CD8-positive, alpha-beta memory T cell (primary cell): ENCODE measurements around the gene FAM3D. TPM values are rescaled to one million over a fixed set of nuclear protein-coding genes. Genes with fewer than 3 reads are reported as not detected.

Source experiments
- CTCF ChIA-PET: fragments of 350-600 bp; sonication (Branson Sonifier 250); formaldehyde crosslinking; loops from one replicate; lab custom pipeline; 2021; ENCODE audit warnings: antibody characterized with exemption; lab: Charles Lee
- POLR2A ChIA-PET: fragments of 350-600 bp; sonication (Branson Sonifier 250); formaldehyde crosslinking; loops from one replicate; lab custom pipeline; 2021; ENCODE audit warnings: antibody characterized with exemption; lab: Charles Lee
- DNase-seq, 5 donors: peaks; one replicate each; pipeline versions ENCODE4 v3.0.0 to v3.0.0-alpha.2; 2020 to 2022; ENCODE audit warnings: mixed read lengths in 1 of 5
- H3K27ac ChIP-seq: one replicate; pipeline ENCODE4 v1.7.0; 2013; ENCODE audit warnings: low read depth, mild to moderate bottlenecking, low read length, moderate library complexity
- H3K27me3 ChIP-seq: 2 replicates; pipeline ENCODE4 v1.7.0; 2013; ENCODE audit warnings: low read length, mild to moderate bottlenecking; ENCODE audit not compliant: insufficient read depth, poor library complexity, severe bottlenecking
- H3K36me3 ChIP-seq: 2 replicates; pipeline ENCODE4 v1.7.0; 2013; ENCODE audit warnings: mild to moderate bottlenecking, low read length, moderate library complexity; ENCODE audit not compliant: insufficient read depth
- H3K4me1 ChIP-seq: 2 replicates; pipeline ENCODE4 v1.7.0; 2013; ENCODE audit warnings: mild to moderate bottlenecking, low read length, moderate library complexity; ENCODE audit not compliant: insufficient read depth
- H3K4me3 ChIP-seq: 2 replicates; pipeline ENCODE4 v1.7.0; 2013; ENCODE audit warnings: mild to moderate bottlenecking, low read length
- H3K9me3 ChIP-seq: 2 replicates; pipeline ENCODE4 v1.7.0; 2013; ENCODE audit warnings: mild to moderate bottlenecking, low read length
- H3K27ac Mint-ChIP-seq, 8 donors: one replicate each; pipeline ENCODE4 v1.8.0; 2020 to 2021; ENCODE audit warnings: mixed read lengths in 8 of 8, mild to moderate bottlenecking in 6 of 8, inconsistent platforms in 3 of 8, moderate library complexity in 3 of 8
- H3K27me3 Mint-ChIP-seq, 2 donors: one replicate each; pipeline ENCODE4 v1.8.0; 2020 to 2021; ENCODE audit warnings: mixed read lengths in 2 of 2, mild to moderate bottlenecking in 1 of 2, moderate library complexity in 1 of 2
- H3K36me3 Mint-ChIP-seq, 3 donors: one replicate each; pipeline ENCODE4 v1.8.0; 2020 to 2021; ENCODE audit warnings: mixed read lengths in 3 of 3, inconsistent platforms in 1 of 3, mild to moderate bottlenecking in 1 of 3
- H3K4me1 Mint-ChIP-seq, 3 donors: one replicate each; pipeline ENCODE4 v1.8.0; 2020 to 2021; ENCODE audit warnings: mixed read lengths in 3 of 3, inconsistent platforms in 1 of 3, mild to moderate bottlenecking in 1 of 3
- H3K4me3 Mint-ChIP-seq, 7 donors: one replicate each; pipeline ENCODE4 v1.8.0; 2020 to 2021; ENCODE audit warnings: mixed read lengths in 7 of 7, mild to moderate bottlenecking in 6 of 7, moderate library complexity in 4 of 7, inconsistent platforms in 2 of 7
- H3K9me3 Mint-ChIP-seq, 5 donors: one replicate each; pipeline ENCODE4 v1.8.0; 2020 to 2022; ENCODE audit warnings: mixed read lengths in 5 of 5, mild to moderate bottlenecking in 3 of 5, moderate library complexity in 2 of 5, inconsistent platforms in 1 of 5
- polyA plus RNA-seq: library from polyadenylated mRNA; unstranded; fragments of 300-500 nt; fragmentation: Illumina TruSeq; gene quantifications from one replicate; pipeline ENCODE4 v1.2.3, GENCODE V29; 2021
- total RNA-seq, 2 experiments: library from RNA; stranded (reverse); gene quantifications; one replicate each; pipeline ENCODE4 v1.2.3, GENCODE V29; 2021

The FAM3D gene
- total and polyA plus RNA-seq, 3 experiments from 2014 or later = not detected

DNA sequence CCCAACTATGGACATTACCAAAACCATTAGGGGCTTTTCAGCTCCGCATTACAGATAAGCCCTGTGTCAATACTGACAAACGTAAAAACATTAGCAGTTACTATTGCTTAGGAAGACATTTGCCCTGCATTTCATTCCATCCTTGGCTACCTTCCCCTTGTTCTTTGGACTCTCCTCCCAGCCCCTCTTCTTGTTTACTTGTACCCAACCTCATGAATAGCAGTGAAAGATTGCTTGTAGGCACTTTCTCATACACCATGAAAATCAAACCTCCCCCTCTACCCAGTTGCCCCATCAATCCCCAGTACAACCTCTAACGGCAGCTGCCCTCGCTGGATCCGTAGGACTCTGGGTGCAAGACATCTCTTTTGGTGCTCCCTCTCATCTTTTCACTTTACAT, 72.5 kb downstream of the FAM3D start:
- Mint-ChIP-seq H3K36me3 (no peaks in the 10 kb centered on the region), H3K4me1 (no peaks in the 10 kb centered on the region), H3K9me3 (no peaks in the 10 kb centered on the region), H3K27ac (no peak overlapping the region), H3K4me3 (no peak overlapping the region), H3K27me3 (no peaks in the 10 kb centered on the region)
- H3K27me3 ChIP-seq = no peaks in the 10 kb centered on the region
- no peaks in the 10 kb centered on the region for H3K36me3 ChIP-seq
- no peaks in the 10 kb centered on the region for H3K4me1 ChIP-seq
- no peak for DNase-seq
- ChIA-PET CTCF (no interaction called here), POLR2A (no interaction called here)
- H3K9me3 ChIP-seq = no peaks in the 10 kb centered on the region
- no peak overlapping the region for H3K27ac ChIP-seq
- H3K4me3 ChIP-seq = no peak overlapping the region

DNA sequence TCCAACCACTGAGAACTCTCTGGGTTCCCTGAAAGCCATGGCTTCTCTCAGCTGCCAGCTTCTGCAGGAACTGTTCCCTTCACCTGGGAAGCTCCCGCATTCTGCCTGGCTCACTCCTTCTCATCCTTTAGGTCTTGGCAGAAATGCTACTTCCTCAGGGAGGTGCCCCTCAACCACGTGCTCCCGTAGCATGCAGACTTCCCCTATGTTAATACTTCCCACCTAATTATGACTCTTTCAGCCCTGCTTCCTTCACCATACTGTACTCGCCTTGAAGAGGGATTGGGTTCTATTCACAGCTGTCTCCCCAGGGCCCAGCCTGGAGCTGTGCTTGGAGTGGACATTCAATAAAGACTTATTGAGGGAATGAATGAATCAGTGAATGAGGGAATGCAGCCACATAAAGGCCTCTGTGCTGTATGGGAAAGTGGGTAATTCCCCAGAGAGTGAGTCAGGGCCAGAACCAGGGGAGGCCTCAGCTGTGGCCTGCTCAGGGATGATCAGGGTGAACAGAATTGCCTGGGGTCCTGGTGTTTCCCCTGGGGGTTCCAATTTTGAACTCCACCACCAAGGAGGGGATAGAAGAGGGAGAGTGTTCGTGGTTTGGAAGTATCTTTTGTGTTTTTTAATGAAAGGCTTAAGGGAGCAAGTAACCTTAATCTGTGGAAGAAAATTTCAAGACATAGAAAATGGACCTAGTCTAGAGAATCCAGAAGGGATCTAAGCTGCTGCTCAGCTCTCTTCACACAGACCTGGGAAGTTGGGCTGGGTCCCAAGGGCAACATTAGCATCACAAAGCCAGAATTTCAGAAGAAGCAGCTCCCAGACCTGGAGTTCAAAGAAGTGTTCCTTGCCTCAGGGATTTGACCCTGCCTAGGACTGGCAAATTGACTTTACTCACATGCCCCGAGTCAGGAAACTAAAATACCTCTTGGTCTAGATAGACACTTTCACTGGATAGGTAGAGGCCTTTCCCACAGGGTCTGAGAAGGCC, 74.8 kb downstream of the FAM3D start:
- Histone ChIP-seq H3K36me3 (no peaks in the 10 kb centered on the region), H3K4me1 (no peaks in the 10 kb centered on the region), H3K27me3 (peaks cover 3% of the 10 kb centered on the region), H3K4me3 (no peak overlapping the region), H3K9me3 (no peaks in the 10 kb centered on the region), H3K27ac (no peak overlapping the region)
- Mint-ChIP-seq H3K27me3 (peaks cover 18 to 19% of the 10 kb centered on the region in 2 donors), H3K27ac (no peak overlapping the region), H3K4me1 (no peaks in the 10 kb centered on the region), H3K4me3 (no peak overlapping the region), H3K9me3 (peaks cover 0 to 5% (median 0%) of the 10 kb centered on the region in 5 donors), H3K36me3 (no peaks in the 10 kb centered on the region)
- CTCF ChIA-PET = interaction anchor here (1.7 kb wide), 1 partner anchor 23 kb away, joined by 3 read pairs; no protein-coding TSS in a partner anchor
- DNase-seq = no peak
- POLR2A ChIA-PET = no interaction called here

- DNase-seq = no peak
- Histone ChIP-seq H3K27me3 (peaks cover 18% of the 10 kb centered on the region), H3K27ac (no peak overlapping the region), H3K4me3 (no peak overlapping the region), H3K9me3 (no peaks in the 10 kb centered on the region), H3K4me1 (no peaks in the 10 kb centered on the region), H3K36me3 (no peaks in the 10 kb centered on the region)
- peaks cover 18 to 24% (median 22%) of the 10 kb centered on the region in 3 donors for H3K4me1 Mint-ChIP-seq
- ChIA-PET CTCF (no interaction called here), POLR2A (no interaction called here)
- peaks cover 0 to 5% (median 0%) of the 10 kb centered on the region in 3 donors for H3K36me3 Mint-ChIP-seq
- no peak overlapping the region for H3K27ac Mint-ChIP-seq
- peaks cover 42 to 43% of the 10 kb centered on the region in 2 donors for H3K27me3 Mint-ChIP-seq
- H3K4me3 Mint-ChIP-seq = no peak overlapping the region
- peaks cover 0 to 5% (median 0%) of the 10 kb centered on the region in 5 donors for H3K9me3 Mint-ChIP-seq
These were observed 78.5 kb downstream of the FAM3D start for GRCh38 chr3:58588030-58588614.

GRCh38 chr3:58586776-58587192, 79.8 kb downstream of the FAM3D start:
- POLR2A ChIA-PET = no interaction called here

GRCh38 chr3:58585994-58586393, 80.6 kb downstream of the FAM3D start:
- no peaks in the 10 kb centered on the region for H3K36me3 ChIP-seq
- CTCF ChIA-PET = interaction anchor here (1.8 kb wide), 1 partner anchor 12 kb away, joined by 10 read pairs; no protein-coding TSS in a partner anchor
- H3K36me3 Mint-ChIP-seq = peaks cover 0 to 5% (median 3%) of the 10 kb centered on the region in 3 donors

More at GRCh38 chr3:58586776-58587192, 79.8 kb downstream of the FAM3D start:
- Mint-ChIP-seq H3K4me3 (peak overlapping the region in 1 of 7 donors; percentile 95), H3K4me1 (peaks cover 18 to 24% (median 22%) of the 10 kb centered on the region in 3 donors), H3K9me3 (peaks cover 0 to 5% (median 0%) of the 10 kb centered on the region in 5 donors), H3K27ac (no peak overlapping the region), H3K27me3 (peaks cover 48 to 49% of the 10 kb centered on the region in 2 donors), H3K36me3 (peaks cover 0 to 5% (median 0%) of the 10 kb centered on the region in 3 donors)
- Histone ChIP-seq H3K27me3 (peaks cover 18% of the 10 kb centered on the region), H3K4me3 (no peak overlapping the region), H3K9me3 (no peaks in the 10 kb centered on the region), H3K4me1 (no peaks in the 10 kb centered on the region), H3K36me3 (no peaks in the 10 kb centered on the region), H3K27ac (no peak overlapping the region)
- DNase-seq = no peak
- CTCF ChIA-PET = no interaction called here

DNA sequence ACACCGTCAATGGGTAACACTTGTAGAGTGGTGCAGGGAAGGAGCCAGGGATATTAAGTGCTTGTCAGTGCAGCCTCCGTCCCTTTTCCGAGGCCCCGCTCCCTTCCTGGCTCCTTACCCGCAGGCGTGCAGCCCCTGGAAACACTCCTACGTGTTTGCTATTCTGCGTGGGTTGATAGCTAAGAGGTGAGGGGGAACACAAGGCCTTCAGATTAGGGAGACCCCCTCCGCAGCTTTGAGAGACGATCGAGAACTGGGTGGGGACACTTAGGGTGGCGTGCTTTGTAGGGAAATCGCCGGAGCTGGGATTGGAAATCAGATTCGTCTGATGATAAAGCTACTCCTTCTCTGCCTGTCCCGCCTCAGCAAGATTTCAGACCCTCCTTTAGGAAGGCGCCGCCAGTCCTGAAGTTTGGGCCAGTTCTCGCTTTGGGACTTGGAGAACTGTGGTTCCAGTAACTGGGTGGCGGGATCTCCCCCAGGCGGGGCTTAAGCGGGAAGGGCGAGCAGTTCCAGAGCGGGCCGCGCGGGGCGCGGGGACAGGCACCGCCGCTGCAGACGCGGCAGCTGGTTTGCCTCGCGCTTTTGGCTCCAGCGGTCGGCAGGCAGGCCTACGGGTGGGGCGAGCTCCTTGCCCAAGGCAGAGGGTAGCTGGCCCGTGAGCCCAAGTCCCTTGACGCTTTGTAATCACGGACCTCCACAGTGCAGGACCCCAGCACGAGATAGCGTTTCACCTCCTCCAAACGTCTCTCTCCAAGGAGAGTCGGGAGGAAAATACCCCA, 81.4 kb downstream of the FAM3D start:
- DNase-seq = peak in 4 of 5 donors; percentile 13 to 54 (median 23)
- Histone ChIP-seq H3K36me3 (no peaks in the 10 kb centered on the region), H3K27me3 (peaks cover 18% of the 10 kb centered on the region), H3K4me1 (no peaks in the 10 kb centered on the region), H3K4me3 (peak overlapping the region; percentile 74), H3K27ac (no peak overlapping the region), H3K9me3 (no peaks in the 10 kb centered on the region)
- ChIA-PET POLR2A (no interaction called here), CTCF (interaction anchor here (0.7 to 1.8 kb wide), 2 partner anchors 11 to 16 kb away, joined by 3 to 10 read pairs; no protein-coding TSS in a partner anchor)
- Mint-ChIP-seq H3K9me3 (peaks cover 0 to 5% (median 0%) of the 10 kb centered on the region in 5 donors), H3K27ac (peak overlapping the region in 5 of 8 donors; percentile 13 to 68 (median 36)), H3K27me3 (peaks cover 49 to 53% of the 10 kb centered on the region in 2 donors), H3K36me3 (peaks cover 0 to 5% (median 3%) of the 10 kb centered on the region in 3 donors), H3K4me3 (peak overlapping the region; percentile 90 to 96 (median 94)), H3K4me1 (peaks cover 18 to 24% (median 22%) of the 10 kb centered on the region in 3 donors)

More at GRCh38 chr3:58585994-58586393, 80.6 kb downstream of the FAM3D start:
- Mint-ChIP-seq H3K27ac (no peak overlapping the region), H3K27me3 (peaks cover 49 to 53% of the 10 kb centered on the region in 2 donors), H3K4me3 (peak overlapping the region; percentile 90 to 96 (median 94)), H3K9me3 (peaks cover 0 to 5% (median 0%) of the 10 kb centered on the region in 5 donors), H3K4me1 (peaks cover 18 to 24% (median 22%) of the 10 kb centered on the region in 3 donors)
- H3K27ac ChIP-seq = no peak overlapping the region
- H3K4me1 ChIP-seq = no peaks in the 10 kb centered on the region
- no peak overlapping the region for H3K4me3 ChIP-seq
- peaks cover 18% of the 10 kb centered on the region for H3K27me3 ChIP-seq
- H3K9me3 ChIP-seq = no peaks in the 10 kb centered on the region
- no peak for DNase-seq
- POLR2A ChIA-PET = no interaction called here

DNA sequence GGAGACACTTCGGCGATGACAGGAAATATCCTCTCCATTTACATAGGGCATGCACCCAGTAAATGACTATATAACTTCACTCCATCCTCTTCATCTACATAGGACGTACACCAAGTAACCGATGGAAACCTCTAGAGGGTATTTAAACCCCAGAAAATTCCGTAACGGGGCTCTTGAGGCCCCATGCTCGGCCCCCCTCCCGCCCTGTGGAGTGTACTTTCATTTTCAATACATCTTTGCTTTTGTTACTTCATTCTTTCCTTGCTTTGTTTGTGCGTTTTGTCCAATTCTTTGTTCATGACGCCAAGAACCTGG, 81.9 kb downstream of the FAM3D start:
- Histone ChIP-seq H3K36me3 (no peaks in the 10 kb centered on the region), H3K27ac (no peak overlapping the region), H3K9me3 (no peaks in the 10 kb centered on the region), H3K4me3 (peak overlapping the region; percentile 74), H3K27me3 (peaks cover 18% of the 10 kb centered on the region), H3K4me1 (no peaks in the 10 kb centered on the region)
- ChIA-PET POLR2A (no interaction called here), CTCF (interaction anchor here (1.8 kb wide), 1 partner anchor 11 kb away, joined by 10 read pairs; no protein-coding TSS in a partner anchor)
- Mint-ChIP-seq H3K27me3 (peaks cover 49 to 53% of the 10 kb centered on the region in 2 donors), H3K27ac (peak overlapping the region in 5 of 8 donors; percentile 1 to 68 (median 19)), H3K36me3 (peaks cover 0 to 5% (median 3%) of the 10 kb centered on the region in 3 donors), H3K9me3 (peaks cover 0 to 5% (median 0%) of the 10 kb centered on the region in 5 donors), H3K4me1 (peaks cover 18 to 24% (median 22%) of the 10 kb centered on the region in 3 donors), H3K4me3 (peak overlapping the region; percentile 90 to 96 (median 94))
- no peak for DNase-seq
